NCI-H82 treated with DMSO at 0.1 percent for 48 hours (cell line): ENCODE data around the gene DYTN.
"Not testable (repeated sequence)": the region's sequence is repeated elsewhere in the genome, so short reads cannot be mapped to it uniquely, and the experiment has no call there.

ENCODE experiments used
- DNase-seq: peaks from one replicate; lab custom pipeline; 2025; ENCODE audit not compliant: unreplicated experiment; lab: John Stamatoyannopoulos, UW

DYTN gene, protein sequence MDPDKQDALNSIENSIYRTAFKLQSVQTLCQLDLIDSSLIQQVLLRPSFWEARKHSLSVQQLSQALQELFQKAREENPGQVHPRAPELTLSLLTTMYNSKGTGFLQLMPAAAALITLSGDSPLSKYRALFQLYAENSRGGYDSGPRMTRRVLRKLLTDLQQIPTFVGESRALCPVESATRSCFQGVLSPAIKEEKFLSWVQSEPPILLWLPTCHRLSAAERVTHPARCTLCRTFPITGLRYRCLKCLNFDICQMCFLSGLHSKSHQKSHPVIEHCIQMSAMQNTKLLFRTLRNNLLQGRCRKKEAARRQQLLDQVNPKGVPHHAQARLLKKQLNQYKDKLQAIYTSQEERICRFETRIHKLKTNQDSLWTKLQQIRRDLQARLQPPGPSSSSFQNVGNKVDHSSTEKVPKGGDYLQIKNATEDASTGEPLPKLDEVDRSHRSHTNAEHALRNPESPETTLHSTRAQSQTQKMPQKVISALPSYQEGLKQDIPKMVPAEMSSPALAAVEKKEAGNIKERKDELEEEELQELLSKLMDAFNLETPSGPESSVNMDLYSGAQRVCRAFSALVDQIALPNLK

DNA sequence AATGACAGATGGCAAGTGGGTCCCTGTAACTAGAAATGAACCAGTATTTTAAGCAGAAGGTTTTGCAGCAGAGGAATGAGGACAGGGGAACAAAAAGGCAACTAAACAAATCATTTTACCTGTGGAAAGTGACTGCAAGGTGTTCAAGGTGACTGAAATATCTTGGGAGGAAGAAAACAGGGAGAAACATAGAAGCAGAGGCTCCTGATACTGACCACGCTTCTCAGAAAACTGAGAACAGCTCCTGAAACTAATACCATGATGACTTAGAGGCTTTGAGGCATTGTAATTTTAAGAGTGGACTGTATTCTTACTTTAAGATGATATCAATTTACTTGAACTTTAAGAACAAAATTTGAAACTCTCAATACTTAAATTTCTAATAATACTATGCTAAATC lies at the start of gene DYTN:
Gene DYTN, minus strand, starts transcription at position 101 of the 400 bp plus-strand sequence. CDS start 117 bp downstream, outside the sequence.
- DNase-seq, result no peak

DNA sequence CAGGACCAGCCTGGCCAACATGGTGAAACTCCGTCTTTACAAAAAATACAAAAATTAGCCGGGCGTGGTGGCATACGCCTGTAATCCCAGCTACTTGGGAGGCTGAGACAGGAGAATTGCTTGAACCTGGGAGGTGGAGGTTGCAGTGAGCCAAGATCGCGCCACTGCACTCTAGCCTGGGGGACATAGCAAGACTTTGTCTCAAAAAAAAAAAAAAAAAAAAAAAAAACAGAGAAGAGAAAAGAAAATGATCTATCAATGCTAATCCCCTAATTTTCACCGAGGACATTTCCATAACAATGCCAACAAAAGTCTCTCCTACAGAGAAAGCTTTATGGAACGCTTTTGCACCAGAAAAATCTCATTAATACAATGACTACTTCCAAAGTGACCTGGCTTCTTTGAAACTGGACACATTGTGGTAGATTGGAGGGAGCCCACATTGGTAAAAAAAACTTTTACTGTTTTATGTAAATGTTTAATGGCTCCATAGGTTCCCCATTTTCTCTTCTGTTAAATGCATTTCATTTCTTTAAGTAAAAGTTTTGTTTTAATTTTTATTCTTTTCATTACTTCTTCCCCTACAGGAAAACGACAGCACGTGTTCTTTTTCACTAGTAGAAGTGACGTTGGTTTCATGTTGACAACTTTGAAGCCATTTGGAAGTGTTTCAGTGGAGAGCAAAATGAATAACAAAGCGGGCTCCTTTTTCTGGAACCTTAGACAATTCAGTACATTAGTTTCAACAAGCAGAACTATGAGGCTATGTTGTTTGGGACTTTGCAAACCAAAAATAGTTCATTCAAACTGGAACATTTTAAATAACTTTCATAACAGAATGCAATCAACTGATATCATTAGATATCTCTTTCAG lies 48.1 kb upstream of the DYTN start:
- no peak for DNase-seq

DNA sequence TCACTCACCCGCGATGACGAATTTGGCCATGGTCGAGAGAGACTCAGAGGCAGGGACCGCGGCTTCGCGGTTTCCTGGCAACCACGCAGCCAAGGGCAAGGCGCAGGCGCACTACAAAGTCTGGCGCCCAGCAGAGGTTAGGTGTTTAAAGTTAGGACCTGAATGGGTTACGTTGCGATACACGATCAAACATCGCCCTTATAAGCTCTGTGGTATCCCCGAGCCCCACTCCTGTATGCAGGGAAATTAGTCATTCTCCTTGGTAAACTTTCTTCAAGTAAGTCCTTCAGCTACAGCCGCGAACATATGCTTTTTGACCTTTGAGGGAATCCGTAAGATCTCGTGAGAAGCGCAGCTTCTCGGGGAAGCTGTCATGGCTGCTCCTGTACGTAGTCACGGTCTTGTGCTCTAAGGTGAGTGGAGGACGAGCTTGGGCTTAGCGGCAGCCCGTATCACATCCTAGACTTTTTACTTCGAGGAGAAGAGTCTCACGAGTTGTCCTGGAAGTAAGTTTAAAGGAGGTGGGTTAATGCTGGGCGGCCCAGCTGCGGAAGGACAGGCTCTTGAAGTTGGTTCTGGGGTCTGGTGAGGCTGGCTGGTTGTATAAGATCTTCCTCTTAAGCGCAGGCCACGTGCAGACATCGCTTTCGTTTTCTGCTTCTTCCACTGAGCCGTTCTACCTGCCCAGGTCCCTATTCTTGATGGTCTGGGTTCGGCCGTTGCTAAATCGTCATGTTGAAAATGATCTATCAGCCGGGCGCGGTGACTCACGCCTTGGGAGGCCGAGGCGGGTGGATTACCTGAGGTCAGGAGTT lies 47.3 kb upstream of the DYTN start, which contains the start of the genes FASTKD2 and MDH1B:
Gene FASTKD2, plus strand, starts transcription at position 365 of the 815 bp plus-strand sequence. CDS start 1,088 bp downstream, outside the sequence.
Gene MDH1B, minus strand, starts transcription at position 87 of the 815 bp plus-strand sequence. Its CDS starts 57 bp downstream, at position 30.
- DNase-seq, result peak; percentile 81

DNA sequence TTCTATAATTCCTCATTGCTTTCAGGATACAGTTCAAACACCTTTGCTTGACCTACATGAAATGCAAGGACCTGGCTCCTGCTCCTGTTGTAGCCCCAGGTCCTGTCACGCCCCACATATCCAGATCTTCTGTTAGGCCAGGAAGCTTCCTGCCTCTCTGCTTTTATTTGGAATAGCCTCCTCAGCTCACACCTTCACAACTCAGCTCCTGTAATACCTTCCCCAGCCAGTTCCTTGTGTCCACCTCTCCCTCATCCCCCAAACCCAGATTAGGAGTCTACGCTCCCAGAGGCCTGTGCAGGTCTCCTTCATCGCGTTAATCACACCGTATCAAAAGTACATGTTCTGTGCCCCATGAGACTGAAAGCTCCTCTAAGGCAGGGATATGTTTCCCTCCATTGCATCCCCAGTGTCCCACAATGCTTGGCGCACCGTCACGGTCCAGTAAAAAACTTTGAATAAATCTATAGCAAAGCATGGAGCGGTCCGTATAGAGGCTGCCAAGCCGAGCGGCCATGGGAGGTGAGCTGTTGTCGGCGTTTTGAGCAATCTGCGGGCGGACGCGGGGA lies 46.6 kb upstream of the DYTN start:
- DNase-seq, result no peak

DNA sequence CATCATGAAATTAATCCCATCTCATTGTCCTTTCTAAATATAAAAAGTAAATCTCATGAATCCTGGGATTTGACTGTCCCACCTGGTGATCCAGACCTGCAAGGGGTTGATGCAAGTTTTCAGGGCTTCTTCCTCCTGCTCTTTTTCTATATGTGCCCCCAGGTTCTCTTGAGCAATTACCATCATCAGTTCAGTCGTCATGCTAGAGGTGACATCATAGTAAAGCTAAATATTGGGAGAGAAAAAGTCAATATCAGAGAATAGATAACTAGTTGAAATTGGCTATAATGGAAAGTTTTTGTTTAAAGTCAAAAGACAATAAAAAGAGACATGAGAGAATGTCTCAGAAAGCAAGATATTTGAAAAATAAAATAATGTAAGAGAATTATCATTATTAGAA lies 38.6 kb upstream of the DYTN start:
- no peak for DNase-seq

DNA sequence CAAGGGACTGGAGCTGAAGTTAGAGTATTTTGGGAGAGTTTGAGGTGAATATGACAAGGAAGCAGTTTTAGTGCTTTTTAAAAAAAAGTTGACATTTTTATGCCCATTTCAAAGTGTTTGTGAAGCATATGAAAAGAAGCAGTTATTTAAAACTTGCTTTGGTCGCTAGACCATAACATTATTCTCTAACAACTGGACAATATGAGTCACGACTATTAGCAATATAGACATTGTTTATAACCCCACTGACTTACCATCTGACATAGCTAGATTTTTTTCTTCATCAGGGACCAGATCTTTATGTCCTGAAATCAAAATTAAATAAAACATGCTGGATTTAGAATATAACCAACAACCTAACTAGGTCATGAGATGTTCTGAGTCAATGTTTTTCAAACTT lies 22.6 kb upstream of the DYTN start:
- no peak for DNase-seq

DNA sequence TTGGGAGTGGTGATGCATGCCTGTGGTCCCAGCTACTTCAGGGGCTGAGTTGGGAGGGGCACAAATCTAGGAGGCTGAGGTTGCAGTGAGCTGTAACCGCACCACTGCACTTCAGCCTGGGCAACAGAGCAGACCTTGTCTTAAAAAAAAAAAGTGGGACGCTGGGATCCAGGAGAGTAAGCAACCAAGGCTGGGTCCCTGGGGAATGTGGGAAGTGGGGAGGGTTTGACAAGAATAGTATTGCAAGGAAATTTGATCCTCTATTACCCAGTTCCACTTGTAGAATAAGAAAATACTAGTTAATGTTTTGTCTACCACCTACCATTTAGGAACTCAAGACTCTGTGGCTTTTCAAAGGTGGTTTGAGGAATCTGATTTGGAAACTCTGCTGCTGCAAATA lies 21.1 kb upstream of the DYTN start:
- no peak for DNase-seq

DNA sequence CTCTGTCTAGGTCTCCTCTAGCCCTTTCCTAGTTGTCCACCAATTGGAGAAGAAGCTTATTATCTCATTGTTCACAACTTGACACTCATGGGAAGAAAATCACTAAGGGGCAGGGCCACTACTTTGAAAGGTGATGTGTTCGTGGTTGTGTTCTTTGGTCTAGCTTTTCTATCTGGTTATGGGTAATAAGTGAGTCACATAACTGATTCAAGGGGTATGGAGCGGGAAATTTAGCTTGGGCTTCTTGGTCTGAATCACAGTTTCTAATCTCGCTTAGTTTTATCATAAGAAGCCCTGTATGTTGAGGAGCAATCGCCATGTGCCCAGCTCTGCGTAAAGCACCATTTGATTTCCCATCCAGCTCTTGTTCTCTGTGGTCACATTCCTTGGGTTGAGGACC lies 18.7 kb upstream of the DYTN start:
- DNase-seq, result no peak

DNA sequence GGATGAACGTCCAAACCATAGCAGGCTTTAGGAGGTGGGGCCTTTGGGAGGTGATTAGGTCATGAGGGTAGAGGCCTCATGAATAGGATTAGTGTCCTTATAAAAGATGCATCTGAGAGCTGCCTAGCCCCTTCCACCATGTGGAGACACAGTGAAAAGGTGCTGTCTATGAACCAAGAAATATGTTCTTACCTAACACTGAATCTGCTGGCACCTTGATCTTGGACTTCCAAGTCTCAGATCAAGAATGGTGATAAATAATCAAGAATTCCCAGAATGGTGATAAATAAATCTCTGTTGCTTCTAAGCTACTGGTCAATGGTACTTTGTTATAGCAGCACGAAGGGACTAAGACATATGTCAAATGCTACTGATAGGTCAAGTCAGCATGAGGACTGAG lies 15.1 kb upstream of the DYTN start:
- no peak for DNase-seq

DNA sequence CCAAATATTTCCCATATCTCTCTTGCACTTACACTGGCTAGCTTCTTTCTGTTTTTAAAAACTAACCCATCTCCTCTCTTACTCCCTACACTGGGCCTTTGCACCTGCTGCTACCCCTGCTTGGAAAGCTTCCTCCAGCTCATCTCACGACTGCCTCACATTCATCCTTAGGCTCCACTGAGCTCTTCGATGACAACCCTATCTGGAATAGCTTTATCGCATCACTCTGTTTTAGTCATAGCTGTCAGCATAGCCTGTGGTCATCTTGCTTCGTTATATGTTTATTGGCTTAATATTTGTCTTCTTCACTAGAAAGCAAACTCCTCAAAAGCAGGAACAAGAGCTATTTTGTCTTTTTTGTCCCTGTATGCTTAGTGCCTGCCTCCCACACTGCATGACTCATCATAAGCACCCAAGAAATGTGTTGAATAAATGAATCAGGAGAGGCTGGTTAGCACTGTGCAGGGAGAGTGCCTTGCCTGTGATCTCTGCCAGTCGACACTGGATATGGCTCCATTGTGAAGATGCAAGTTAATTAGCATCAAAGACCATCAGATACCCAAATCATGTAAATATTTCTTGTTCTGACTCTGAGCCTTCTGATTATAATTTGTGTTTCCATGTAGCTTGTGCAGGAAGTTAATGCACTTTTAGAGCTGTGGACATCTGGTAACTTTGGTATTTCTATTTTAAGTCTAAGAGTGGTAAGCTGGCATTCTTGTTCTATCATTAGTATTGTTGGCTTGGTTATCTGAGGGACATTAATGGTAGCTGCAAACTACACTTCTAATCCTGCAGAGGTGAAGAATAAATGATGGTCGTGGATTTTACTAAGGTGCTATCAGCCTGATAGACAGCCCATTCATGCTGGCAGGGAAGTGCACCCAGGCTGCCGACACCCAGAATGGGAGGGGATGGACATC lies 10.3 kb upstream of the DYTN start:
- DNase-seq, result no peak

DNA sequence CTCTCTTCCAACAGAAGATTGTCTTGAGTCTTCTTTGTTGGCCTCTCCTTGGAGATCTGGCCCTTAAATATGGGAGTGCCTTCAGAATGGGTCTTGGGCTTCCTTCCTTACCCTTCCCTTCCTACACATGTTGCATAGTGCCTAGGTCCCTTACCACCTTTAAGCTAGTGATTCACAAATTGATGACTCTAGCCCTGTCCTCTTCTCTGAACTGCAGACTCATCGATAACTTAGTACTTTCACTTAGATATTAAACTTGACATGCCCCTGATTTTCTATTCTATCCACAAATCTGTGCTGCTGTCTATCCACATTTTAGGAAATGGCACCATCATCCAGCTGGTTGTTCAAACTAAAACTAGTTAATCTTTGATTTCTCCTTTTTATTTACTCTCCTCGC lies 9.1 kb upstream of the DYTN start:
- no peak for DNase-seq

DNA sequence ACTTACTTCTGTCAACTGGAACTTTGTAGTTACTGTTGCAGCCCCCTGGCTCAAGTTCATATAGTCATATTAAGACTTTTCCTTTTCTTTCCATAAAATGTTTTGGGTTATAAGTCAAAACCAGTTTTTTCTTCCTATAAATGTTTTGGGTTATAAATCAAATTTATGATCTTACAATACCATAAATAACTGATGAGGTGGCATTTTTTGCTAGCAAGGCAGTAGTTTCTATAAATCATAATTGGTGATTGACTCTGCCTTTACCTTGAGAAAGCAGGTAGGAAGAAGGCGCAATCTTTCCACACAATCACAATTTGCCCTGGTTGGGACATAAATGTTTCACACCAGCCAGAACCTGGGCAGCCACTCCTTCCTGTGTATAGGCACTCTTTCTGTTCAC lies 5.1 kb upstream of the DYTN start:
- DNase-seq, result no peak

DNA sequence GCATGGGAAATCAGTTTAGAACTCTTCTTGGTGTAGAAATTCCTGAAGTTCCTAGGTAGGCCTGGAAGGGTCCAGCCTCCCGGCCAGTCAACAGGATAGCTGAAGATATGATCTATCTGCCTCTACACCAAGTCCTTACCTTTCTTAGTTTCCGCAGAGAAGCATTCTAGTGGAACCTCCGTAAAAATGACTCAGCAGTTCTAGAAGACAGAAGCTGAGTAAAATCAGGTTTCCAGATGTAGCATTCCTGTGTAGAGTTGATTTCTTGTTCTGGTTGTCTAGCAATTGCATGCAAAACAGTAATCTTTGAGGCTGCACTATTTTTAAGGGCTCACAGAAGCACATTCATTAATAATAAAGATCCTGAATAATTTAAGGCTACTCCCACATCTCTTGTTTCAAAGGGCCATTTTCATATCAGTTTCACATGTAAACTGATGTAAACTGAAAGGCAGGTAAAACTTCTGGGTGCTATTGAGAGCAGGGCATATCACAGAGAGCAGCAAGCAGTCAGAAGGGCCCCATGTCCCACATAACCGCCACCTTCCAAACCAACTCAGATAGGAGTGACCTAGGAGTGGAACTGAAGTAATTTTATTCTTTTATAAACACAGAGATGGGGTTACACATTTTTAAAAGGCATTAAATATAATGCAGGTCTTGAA lies 3.2 kb upstream of the DYTN start:
- no peak for DNase-seq

DNA sequence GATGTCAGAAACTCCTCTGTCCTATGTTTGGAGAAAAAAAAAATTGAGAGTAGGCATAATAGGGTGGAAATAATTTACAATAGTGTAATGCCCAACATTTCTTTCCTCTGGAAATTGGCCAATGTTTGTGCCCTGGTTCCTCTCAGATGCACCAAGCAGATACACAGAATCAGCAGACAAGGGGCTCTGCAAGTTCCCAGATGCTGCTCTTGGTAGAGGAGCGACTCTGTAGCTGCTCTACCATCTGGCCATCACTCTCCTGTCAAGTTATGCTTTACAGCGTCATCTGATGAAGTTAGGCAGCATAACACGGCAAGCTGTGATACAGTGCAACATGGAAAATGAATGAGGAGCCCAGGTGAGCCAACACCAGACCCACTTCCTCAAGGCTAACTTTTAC lies 1.6 kb downstream of the DYTN start:
- DNase-seq, result no peak

DNA sequence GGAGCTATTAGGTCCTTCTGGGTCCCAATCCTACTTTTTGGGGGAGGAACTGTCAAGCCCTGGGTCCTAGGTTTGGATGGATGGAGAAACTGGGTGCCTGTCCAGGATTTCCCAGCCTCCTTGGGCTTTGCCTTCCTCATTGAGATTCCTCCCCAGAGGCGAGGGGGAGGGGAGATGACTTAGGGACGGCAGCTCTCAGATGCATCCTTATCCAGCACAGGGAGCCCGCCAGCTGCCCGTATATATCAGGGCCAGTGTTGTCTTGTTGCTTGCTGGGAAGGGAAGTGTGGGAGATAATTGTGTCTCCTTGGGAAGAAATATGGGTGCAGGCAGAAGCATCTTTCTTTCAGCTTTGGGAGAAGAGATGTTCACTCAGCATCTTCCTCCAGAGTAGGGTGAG lies 3.0 kb downstream of the DYTN start:
- not testable (repeated sequence) for DNase-seq

DNA sequence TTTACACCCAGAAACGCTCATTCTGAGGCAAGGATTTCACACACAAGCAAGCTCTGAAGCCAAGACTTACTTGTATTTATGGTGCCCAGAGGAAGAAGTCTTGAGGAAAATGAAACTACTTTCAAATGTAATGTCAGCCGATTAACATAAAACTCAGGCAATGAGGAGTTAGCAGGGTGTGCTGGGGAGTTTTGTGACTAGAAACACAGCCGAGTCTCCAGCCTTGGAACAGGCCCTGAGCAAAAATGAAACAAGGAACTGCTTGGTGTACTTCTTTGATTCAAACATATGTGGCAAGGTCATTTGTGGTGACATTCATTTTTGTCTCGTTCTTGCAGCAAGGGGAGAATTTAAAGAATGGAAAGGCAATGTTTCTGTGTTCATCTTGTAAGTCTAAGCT lies 4.5 kb downstream of the DYTN start:
- no peak for DNase-seq

DNA sequence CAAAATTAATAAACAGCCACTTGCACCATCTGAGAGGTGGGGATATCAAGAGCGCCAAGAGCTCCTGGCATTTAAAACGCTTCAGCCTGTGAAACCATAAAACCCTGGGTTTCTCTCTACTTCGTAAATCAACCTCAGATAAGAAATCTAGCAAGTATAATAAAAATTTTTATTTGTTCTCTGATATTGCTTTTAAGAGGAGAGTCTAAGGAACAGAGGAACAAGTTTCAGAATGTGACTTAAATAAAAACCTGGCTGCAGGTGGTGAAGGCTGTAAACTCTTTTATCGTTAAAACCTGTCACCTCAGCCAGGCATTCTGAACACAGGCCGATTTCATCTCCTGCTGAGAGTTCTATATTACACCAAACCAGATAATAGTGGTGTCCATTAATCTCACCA lies 9.9 kb downstream of the DYTN start:
- no peak for DNase-seq

DNA sequence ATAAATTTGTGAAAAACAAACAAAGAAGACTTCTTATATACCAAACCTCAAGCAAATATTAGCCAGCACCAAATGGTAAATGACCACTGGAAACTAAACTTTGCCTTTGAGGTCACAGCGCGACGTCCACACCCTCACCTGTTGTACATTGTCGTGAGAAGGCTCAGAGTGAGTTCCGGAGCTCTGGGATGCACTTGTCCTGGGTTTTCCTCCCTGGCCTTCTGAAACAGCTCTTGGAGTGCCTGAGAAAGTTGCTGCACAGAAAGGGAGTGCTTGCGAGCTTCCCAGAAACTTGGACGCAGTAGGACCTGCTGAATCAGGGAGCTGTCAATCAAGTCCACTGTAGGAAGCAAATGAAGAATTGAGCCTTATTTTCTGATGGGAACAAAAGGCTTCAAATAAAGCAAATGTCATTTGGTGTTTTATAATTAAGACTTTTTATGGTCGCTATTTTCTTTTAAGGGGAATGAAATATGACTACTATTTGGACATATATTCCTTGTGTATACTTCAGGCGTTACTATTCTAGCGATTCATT lies 11.0 kb downstream of the DYTN start:
- no peak for DNase-seq
